Measurements from ENCODE around the gene SYNJ1. TPM values are rescaled to one million over a fixed set of nuclear protein-coding genes. Genes with fewer than 3 reads are reported as not detected.
A peak's percentile ranks its signal among the peaks of the same experiment; 100 is the strongest.

The SYNJ1 gene
- total and polyA plus RNA-seq, 2 of the 4 experiments (the other 2 are of a cell fraction) = 3.6 to 4.6 TPM

GRCh38 chr21:32597205-32597604, 130.6 kb downstream of the SYNJ1 start:
- Histone ChIP-seq H3K4me1 (ENCODE audit: control insufficient read depth, insufficient read depth, low read length) (no peaks in the 10 kb centered on the region), H3K27ac (ENCODE audit: insufficient read depth, low read length) (no peak overlapping the region), H2AFZ (replicated peaks; ENCODE audit: low read length, poor library complexity) (peak overlapping the region; percentile 60), H3K14ac (replicated peaks; ENCODE audit: low read depth, low read length) (peak overlapping the region; percentile 23; the same call in 1 of the 2 replicates), H2AK5ac (ENCODE audit: low read depth, low read length) (no peak overlapping the region; the same call in 1 of the 2 replicates), H2BK15ac (ENCODE audit: low read depth, low read length) (no peak overlapping the region; the same call in 2 of the 3 replicates), H3K27me3 (ENCODE audit: control insufficient read depth, insufficient read depth, low read length) (no peaks in the 10 kb centered on the region), H3K79me1 (ENCODE audit: low read depth in 1 of 2, low read length in 2 of 2) (no peaks in the 10 kb centered on the region), H4K91ac (ENCODE audit: insufficient read depth, low read depth, low read length) (no peak overlapping the region), H3K9ac (ENCODE audit: low read depth, low read length) (no peak overlapping the region), H2BK20ac (ENCODE audit: low read depth, low read length) (peak overlapping the region; percentile 42; the same call in 1 of the 2 replicates), H3K36me3 (ENCODE audit: control insufficient read depth, insufficient read depth, low read length) (peaks cover 11% of the 10 kb centered on the region), H3K4ac (ENCODE audit: low read depth, low read length) (peak overlapping the region; percentile 19; the same call in 1 of the 2 replicates), H2BK5ac (ENCODE audit: low read depth, low read length, poor library complexity, severe bottlenecking) (peak overlapping the region; percentile 5), H4K20me1 (ENCODE audit: insufficient read depth, low read length) (no peaks in the 10 kb centered on the region), H3K56ac (ENCODE audit: extremely low read depth, insufficient read depth, low read length) (no peak overlapping the region), H3K4me2 (ENCODE audit: low read depth, low read length) (no peak overlapping the region), H2AK9ac (replicated peaks; ENCODE audit: low read depth, low read length, poor library complexity) (peak overlapping the region; percentile 47), H2BK120ac (ENCODE audit: low read depth, low read length) (no peak overlapping the region), H3K23ac (ENCODE audit: low read depth, low read length) (no peak overlapping the region), H4K8ac (ENCODE audit: low read depth in 2 of 2, low read length in 2 of 2) (no peak overlapping the region), H3K9me1 (ENCODE audit: insufficient read depth, low read length) (no peaks in the 10 kb centered on the region; the same call in 1 of the 2 replicates), H3K4me3 (ENCODE audit: insufficient read depth, low read depth, low read length) (no peak overlapping the region), H4K5ac (ENCODE audit: low read depth, low read length) (no peak overlapping the region), H3K9me3 (ENCODE audit: control insufficient read depth, insufficient read depth, low read length) (no peaks in the 10 kb centered on the region), H3K18ac (ENCODE audit: low read depth, low read length) (no peak overlapping the region)
- no TSS peak for BruUV-seq (replicated peaks)
- intact Hi-C loops (cut with micrococcal nuclease) = loop anchor here (1.0 kb wide), 1 partner anchor 194 kb away; no protein-coding TSS in a partner anchor
- dilution Hi-C loops (cut with HindIII; ENCODE audit: low sequenced_read_pairs, unreplicated experiment) = no loop called here
- 0% methylated on average over 1 of the region's 6 CpGs; no CpG with 5 or more reads in 1 of the 2 experiments for WGBS, 2 experiments (ENCODE audit: extremely low coverage in 2 of 2, insufficient read length in 1 of 2)
- TF ChIP-seq MAZ (IDR thresholded peaks at IDR 0.05; ENCODE audit: borderline replicate concordance, low read depth, low read length) = no peak
- no peak for TF ChIP-seq USF2 (IDR thresholded peaks at IDR 0.05; ENCODE audit: low read depth, low read length)
- TF ChIP-seq CEBPB (IDR thresholded peaks at IDR 0.05; ENCODE audit: low read depth, low read length) = peak; percentile 33; the same call in 1 of the 2 replicates
- no peak for TF ChIP-seq POLR2A (IDR thresholded peaks at IDR 0.05; ENCODE audit: low read depth, low read length)
- peak; percentile 54 for TF ChIP-seq RCOR1 (IDR thresholded peaks at IDR 0.05; ENCODE audit: insufficient replicate concordance, low read length)
- TF ChIP-seq SMC3 (IDR thresholded peaks at IDR 0.05; ENCODE audit: low read depth, low read length) = no peak
- TF ChIP-seq CHD1 (IDR thresholded peaks at IDR 0.05; ENCODE audit: low read depth, low read length) = no peak
- no peak for TF ChIP-seq MAFK (IDR thresholded peaks at IDR 0.05; ENCODE audit: low read depth, low read length)
- TF ChIP-seq, protein P1, sequence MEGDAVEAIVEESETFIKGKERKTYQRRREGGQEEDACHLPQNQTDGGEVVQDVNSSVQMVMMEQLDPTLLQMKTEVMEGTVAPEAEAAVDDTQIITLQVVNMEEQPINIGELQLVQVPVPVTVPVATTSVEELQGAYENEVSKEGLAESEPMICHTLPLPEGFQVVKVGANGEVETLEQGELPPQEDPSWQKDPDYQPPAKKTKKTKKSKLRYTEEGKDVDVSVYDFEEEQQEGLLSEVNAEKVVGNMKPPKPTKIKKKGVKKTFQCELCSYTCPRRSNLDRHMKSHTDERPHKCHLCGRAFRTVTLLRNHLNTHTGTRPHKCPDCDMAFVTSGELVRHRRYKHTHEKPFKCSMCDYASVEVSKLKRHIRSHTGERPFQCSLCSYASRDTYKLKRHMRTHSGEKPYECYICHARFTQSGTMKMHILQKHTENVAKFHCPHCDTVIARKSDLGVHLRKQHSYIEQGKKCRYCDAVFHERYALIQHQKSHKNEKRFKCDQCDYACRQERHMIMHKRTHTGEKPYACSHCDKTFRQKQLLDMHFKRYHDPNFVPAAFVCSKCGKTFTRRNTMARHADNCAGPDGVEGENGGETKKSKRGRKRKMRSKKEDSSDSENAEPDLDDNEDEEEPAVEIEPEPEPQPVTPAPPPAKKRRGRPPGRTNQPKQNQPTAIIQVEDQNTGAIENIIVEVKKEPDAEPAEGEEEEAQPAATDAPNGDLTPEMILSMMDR (conservative IDR thresholded peaks at IDR 0.05; ENCODE audit: low read depth, low read length) = no peak
- TF ChIP-seq ELK1 (IDR thresholded peaks at IDR 0.05; ENCODE audit: borderline replicate concordance, low read depth, low read length) = no peak
- peak; percentile 33; the same call in 1 of the 2 replicates for TF ChIP-seq MXI1 (IDR thresholded peaks at IDR 0.05; ENCODE audit: borderline replicate concordance, low read depth, low read length)
- TF ChIP-seq NFE2L2 (IDR thresholded peaks at IDR 0.05; ENCODE audit: low read depth, low read length) = no peak
- TF ChIP-seq FOS (IDR thresholded peaks at IDR 0.05; ENCODE audit: low read depth, low read length) = peak; percentile 79
- TF ChIP-seq RAD21 (IDR thresholded peaks at IDR 0.05; ENCODE audit: low read length) = 0 out of 2 replicates have a peak, but pooled peaks have one; percentile 6
- TF ChIP-seq BHLHE40 (IDR thresholded peaks at IDR 0.05; ENCODE audit: low read depth, low read length) = peak; percentile 65
- ChIA-PET POLR2A (ENCODE audit: unreplicated experiment) (no interaction called here), CTCF (no interaction called here)
- in situ Hi-C loops (cut with MboI; ENCODE audit: low sequenced_read_pairs) = no loop called here
- DNase-seq (peak; percentile 95), ATAC-seq (ENCODE audit: low read depth) (peak; percentile 52)
